Breast epithelium (tissue), 3 donors: Measurements from ENCODE around the gene ARHGAP26.

Source experiments
- CTCF ChIP-seq, 3 donors: fragments of 450-650 bp; IDR thresholded peaks; one replicate each; pipeline ENCODE4 v1.5.1; 2016 to 2017; ENCODE audit warnings: antibody characterized with exemption in 3 of 3, mild to moderate bottlenecking in 3 of 3, moderate library complexity in 3 of 3
- POLR2A ChIP-seq: fragments of 450-650 bp; IDR thresholded peaks from one replicate; pipeline ENCODE4 v1.6.1; 2016; ENCODE audit warnings: antibody characterized with exemption, mild to moderate bottlenecking, moderate library complexity
- POLR2AphosphoS5 ChIP-seq, 3 donors: sonication (generic); formaldehyde crosslinking; IDR thresholded peaks; one replicate each; pipeline ENCODE4 v1.6.1; 2017; ENCODE audit warnings: antibody characterized with exemption in 3 of 3

- TF ChIP-seq POLR2AphosphoS5 (IDR thresholded peaks at IDR 0.05) (no peak), POLR2A (no peak), CTCF (IDR thresholded peaks at IDR 0.05) (no peak)
Observed at GRCh38 chr5:142920849-142921612, 150.9 kb downstream of the ARHGAP26 start.
